Left ventricle myocardium inferior (tissue), 1 donor: ENCODE measurements around the gene ZNF319. TPM values are rescaled to one million over a fixed set of nuclear protein-coding genes. Genes with fewer than 3 reads are reported as not detected.
A peak's percentile ranks its signal among the peaks of the same experiment; 100 is the strongest.

Experiments
- DNase-seq: peaks from one replicate; pipeline ENCODE4 v3.0.0-alpha.2; 2020
- H3K27ac ChIP-seq: fragments of 200-600 bp; replicated peaks from 2 replicates; pipeline ENCODE4 v1.8.0; 2021
- H3K27me3 ChIP-seq: fragments of 200-600 bp; 2 replicates; pipeline ENCODE4 v1.8.0; 2021; ENCODE audit warnings: low read depth
- H3K36me3 ChIP-seq: fragments of 200-600 bp; 2 replicates; pipeline ENCODE4 v1.8.0; 2021
- H3K4me1 ChIP-seq: fragments of 200-600 bp; 2 replicates; pipeline ENCODE4 v1.8.0; 2021
- H3K4me3 ChIP-seq: fragments of 200-600 bp; 2 replicates; pipeline ENCODE4 v1.8.0; 2021; ENCODE audit warnings: mild to moderate bottlenecking, moderate library complexity
- H3K9me3 ChIP-seq: fragments of 200-600 bp; replicated peaks from 2 replicates; pipeline ENCODE4 v1.8.0; 2021
- intact Hi-C: fragments of 100-400 bp; cut with micrococcal nuclease; formaldehyde crosslinking; loops from one replicate; pipeline ENCODE4 v1.11.0; 2022
- total RNA-seq: library from RNA; stranded (reverse); fragmentation: NEBNext Ultra II Directional; extraction: Animal tissue kit (Norgen Biotek cat#: 25700); gene quantifications from one replicate; pipeline ENCODE4 v1.2.1, GENCODE V29; 2021
- TF ChIP-seq, protein P1 (sequence below): fragments of 200-600 bp; IDR thresholded peaks from 2 replicates; pipeline ENCODE4 v1.8.0; 2021; ENCODE audit warnings: antibody characterized with exemption, mild to moderate bottlenecking, borderline replicate concordance
- donor health status: DM: no; HTN: yes; CAD: no; lungs with severe emphysema.

ZNF319 gene
- total RNA-seq, 1 donor from 2014 or later = 10.0 TPM

- no peak overlapping the region for H3K4me3 ChIP-seq
- TF ChIP-seq, protein P1, sequence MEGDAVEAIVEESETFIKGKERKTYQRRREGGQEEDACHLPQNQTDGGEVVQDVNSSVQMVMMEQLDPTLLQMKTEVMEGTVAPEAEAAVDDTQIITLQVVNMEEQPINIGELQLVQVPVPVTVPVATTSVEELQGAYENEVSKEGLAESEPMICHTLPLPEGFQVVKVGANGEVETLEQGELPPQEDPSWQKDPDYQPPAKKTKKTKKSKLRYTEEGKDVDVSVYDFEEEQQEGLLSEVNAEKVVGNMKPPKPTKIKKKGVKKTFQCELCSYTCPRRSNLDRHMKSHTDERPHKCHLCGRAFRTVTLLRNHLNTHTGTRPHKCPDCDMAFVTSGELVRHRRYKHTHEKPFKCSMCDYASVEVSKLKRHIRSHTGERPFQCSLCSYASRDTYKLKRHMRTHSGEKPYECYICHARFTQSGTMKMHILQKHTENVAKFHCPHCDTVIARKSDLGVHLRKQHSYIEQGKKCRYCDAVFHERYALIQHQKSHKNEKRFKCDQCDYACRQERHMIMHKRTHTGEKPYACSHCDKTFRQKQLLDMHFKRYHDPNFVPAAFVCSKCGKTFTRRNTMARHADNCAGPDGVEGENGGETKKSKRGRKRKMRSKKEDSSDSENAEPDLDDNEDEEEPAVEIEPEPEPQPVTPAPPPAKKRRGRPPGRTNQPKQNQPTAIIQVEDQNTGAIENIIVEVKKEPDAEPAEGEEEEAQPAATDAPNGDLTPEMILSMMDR = no peak
- H3K4me1 ChIP-seq = peaks cover 62% of the 10 kb centered on the region
- no peaks in the 10 kb centered on the region for H3K27me3 ChIP-seq
- DNase-seq = no peak
- H3K27ac ChIP-seq = peak overlapping the region; percentile 86
- H3K36me3 ChIP-seq = peaks cover 32% of the 10 kb centered on the region
- intact Hi-C loops = no loop called here
- no peaks in the 10 kb centered on the region for H3K9me3 ChIP-seq
These were observed 46.5 kb upstream of the ZNF319 start for GRCh38 chr16:58046936-58047335.

DNA sequence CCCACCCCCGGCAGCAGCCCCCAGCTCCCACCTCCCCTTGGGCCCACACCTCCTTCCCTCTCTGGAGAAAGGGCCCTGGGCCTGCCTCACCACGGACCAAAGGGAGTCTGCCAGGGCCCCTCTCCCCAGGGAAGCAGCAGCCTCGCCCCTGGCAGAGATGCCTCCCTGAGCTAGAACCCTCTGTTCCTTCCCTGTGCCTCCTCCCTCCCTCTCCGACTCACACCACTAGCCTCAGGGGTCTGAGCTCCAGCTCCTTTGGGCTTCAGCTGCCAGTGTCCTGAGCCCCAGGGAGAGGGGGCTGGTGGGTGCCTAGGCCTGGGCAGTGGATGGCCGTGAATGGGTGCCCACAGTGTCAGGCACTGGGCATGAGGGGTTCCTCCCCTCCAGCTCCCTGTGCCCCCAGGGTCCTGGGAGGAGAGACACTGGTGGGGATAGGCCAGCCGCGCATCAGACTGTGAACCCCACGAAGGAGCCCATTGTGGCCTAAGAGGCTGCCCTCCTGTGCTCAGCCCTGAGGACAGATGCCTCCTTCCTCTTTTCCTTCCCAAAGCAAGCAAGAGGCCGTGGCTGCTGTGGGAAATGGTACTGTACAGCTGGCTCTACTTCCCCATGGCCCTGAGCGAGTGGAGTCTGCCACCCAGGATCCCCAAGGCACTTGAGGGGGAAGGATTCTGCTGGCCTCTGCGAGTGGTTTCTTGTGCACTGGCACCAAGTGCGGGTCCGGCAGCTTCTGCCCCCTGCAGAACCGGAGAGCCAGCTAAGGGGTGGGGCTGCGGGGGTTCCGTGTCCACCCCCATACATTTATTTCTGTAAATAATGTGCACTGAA is 45.8 kb upstream of the ZNF319 start:
- intact Hi-C loops = no loop called here
- Histone ChIP-seq H3K27ac (peak overlapping the region; percentile 86), H3K4me3 (no peak overlapping the region)

GRCh38 chr16:58045096-58045495 is 44.6 kb upstream of the ZNF319 start:
- TF ChIP-seq, protein P1 = no peak
- no peak for DNase-seq
- no peaks in the 10 kb centered on the region for H3K27me3 ChIP-seq
- intact Hi-C loops = no loop called here
- peaks cover 50% of the 10 kb centered on the region for H3K36me3 ChIP-seq
- H3K9me3 ChIP-seq = no peaks in the 10 kb centered on the region
- H3K4me3 ChIP-seq = no peak overlapping the region
- H3K27ac ChIP-seq = no peak overlapping the region
- peaks cover 60% of the 10 kb centered on the region for H3K4me1 ChIP-seq

More for the DNA sequence above, 45.8 kb upstream of the ZNF319 start:
- TF ChIP-seq, protein P1 = no peak
- H3K36me3 ChIP-seq = peaks cover 39% of the 10 kb centered on the region
- no peaks in the 10 kb centered on the region for H3K9me3 ChIP-seq
- no peak for DNase-seq
- peaks cover 62% of the 10 kb centered on the region for H3K4me1 ChIP-seq
- no peaks in the 10 kb centered on the region for H3K27me3 ChIP-seq

- Histone ChIP-seq H3K36me3 (peaks cover 57% of the 10 kb centered on the region), H3K9me3 (no peaks in the 10 kb centered on the region), H3K27ac (no peak overlapping the region), H3K4me1 (peaks cover 53% of the 10 kb centered on the region), H3K27me3 (no peaks in the 10 kb centered on the region), H3K4me3 (no peak overlapping the region)
- DNase-seq = no peak
- intact Hi-C loops = no loop called here
- TF ChIP-seq, protein P1 = no peak
These were observed 44.0 kb upstream of the ZNF319 start for GRCh38 chr16:58044266-58045019.

- TF ChIP-seq, protein P1 = no peak
- Histone ChIP-seq H3K4me3 (no peak overlapping the region), H3K27me3 (no peaks in the 10 kb centered on the region), H3K9me3 (no peaks in the 10 kb centered on the region), H3K4me1 (peaks cover 45% of the 10 kb centered on the region), H3K36me3 (peaks cover 65% of the 10 kb centered on the region), H3K27ac (no peak overlapping the region)
- DNase-seq = no peak
- intact Hi-C loops = no loop called here
These were observed 43.2 kb upstream of the ZNF319 start for GRCh38 chr16:58043571-58044155.
